K562 (cell line): ENCODE data around the gene STIM1. TPM values are rescaled to one million over a fixed set of nuclear protein-coding genes. Genes with fewer than 3 reads are reported as not detected.

ENCODE experiments used
- ARHGAP35 ChIP-seq: fragments of 450-650 bp; IDR thresholded peaks from 2 replicates; pipeline ENCODE4 v1.6.1; 2018; ENCODE audit not compliant: partially characterized antibody
- ATF7 ChIP-seq: fragments of 450-650 bp; IDR thresholded peaks from 2 replicates; pipeline ENCODE4 v1.7.1; 2014; ENCODE audit warnings: mild to moderate bottlenecking, moderate library complexity
- CBX1 ChIP-seq: sonication (generic); IDR thresholded peaks from 2 replicates; pipeline ENCODE4 v1.6.1; 2016; ENCODE audit warnings: antibody characterized with exemption, low read depth, mild to moderate bottlenecking
- CHCHD3 ChIP-seq: fragments of 250-450 bp; sonication (Bioruptor Pico); IDR thresholded peaks from 2 replicates; pipeline ENCODE4 v2.1.2; 2022; ENCODE audit warnings: mild to moderate bottlenecking
- CHD2 ChIP-seq: IDR thresholded peaks from 2 replicates; pipeline ENCODE4 v1.6.1; 2011; ENCODE audit warnings: low read depth, low read length
- HMGN3 ChIP-seq: IDR thresholded peaks from 2 replicates; pipeline ENCODE4 v1.6.1; 2011; ENCODE audit warnings: borderline replicate concordance, low read depth, mild to moderate bottlenecking, mixed read lengths, low read length; ENCODE audit not compliant: insufficient read length; ENCODE audit errors: extremely low read depth
- JUN ChIP-seq, 2 experiments: sonication (generic) in 1 of 2; formaldehyde crosslinking in 1 of 2; IDR thresholded peaks; 2 replicates each; pipeline versions ENCODE4 v1.6.1 to v1.8.0; 2012 to 2022; ENCODE audit warnings: borderline replicate concordance in 2 of 2, mild to moderate bottlenecking in 2 of 2, improper control_type of control experiment in 1 of 2, low read depth in 1 of 2, low read length in 1 of 2, missing genetic modification reagents in 1 of 2
- MYC ChIP-seq, 2 experiments: fragments of 250-450 bp in 1 of 2; sonication (Bioruptor Pico) in 1 of 2; IDR thresholded peaks; 2 replicates each; pipeline versions ENCODE4 v1.5.1 to v1.6.1; 2012 to 2021; ENCODE audit warnings: low read depth in 2 of 2, borderline replicate concordance in 1 of 2, improper control_type of control experiment in 1 of 2, low read length in 1 of 2, mild to moderate bottlenecking in 1 of 2, moderate library complexity in 1 of 2
- PHF8 ChIP-seq: fragments of 200-600 bp; sonication (generic); IDR thresholded peaks from 2 replicates; pipeline ENCODE4 v1.6.1; 2012; ENCODE audit warnings: mixed run types, mild to moderate bottlenecking, inconsistent platforms, low read length, moderate library complexity, borderline replicate concordance
- RB1 ChIP-seq: fragments of 450-650 bp; IDR thresholded peaks from 2 replicates; pipeline ENCODE4 v1.6.1; 2017; ENCODE audit warnings: low read depth, mild to moderate bottlenecking
- RBM25 ChIP-seq: fragments of 200-400 bp; formaldehyde crosslinking; IDR thresholded peaks from 2 replicates; pipeline ENCODE4 v1.6.1; 2018; ENCODE audit warnings: low read length, low read depth, moderate library complexity; ENCODE audit not compliant: severe bottlenecking
- SUPT5H ChIP-seq: fragments of 450-650 bp; IDR thresholded peaks from 2 replicates; pipeline ENCODE4 v1.6.1; 2016
- U2AF1 ChIP-seq: fragments of 200-400 bp; formaldehyde crosslinking; optimal IDR thresholded peaks from 2 replicates; pipeline ENCODE3; 2017; ENCODE audit warnings: mild to moderate bottlenecking, low read depth, low read length, moderate library complexity
- ZBTB2 ChIP-seq: fragments of 450-650 bp; IDR thresholded peaks from 2 replicates; pipeline ENCODE4 v1.6.1; 2016; ENCODE audit warnings: antibody characterized with exemption
- ZBTB7A ChIP-seq: IDR thresholded peaks from 2 replicates; pipeline ENCODE4 v1.6.1; 2011; ENCODE audit warnings: low read depth, mild to moderate bottlenecking, low read length, moderate library complexity, borderline replicate concordance; ENCODE audit not compliant: control insufficient read depth
- ZNF232 ChIP-seq: sonication (generic); formaldehyde crosslinking; IDR thresholded peaks from 2 replicates; pipeline ENCODE4 v1.8.0; 2022; ENCODE audit warnings: mild to moderate bottlenecking, missing genetic modification reagents
- polyA plus RNA-seq, 8 experiments: library from polyadenylated mRNA; depleted of rRNA in 4 of 8; stranded (reverse) in 5 of 8; unstranded in 3 of 8; fragments of >200 nt; fragmentation: Nextera tagmentation in 2 of 8; fragmentation: Illumina TruSeq in 1 of 8; extraction: Ambion mirVana in 2 of 8; extraction: Trizol in 1 of 8; gene quantifications; 2 replicates each; pipeline versions ENCODE4 v1.2.1 to v1.2.3, GENCODE V29; 2011 to 2014; ENCODE audit warnings: inconsistent platforms in 1 of 8, missing spikeins in 1 of 8
- total RNA-seq, 7 experiments: library from RNA; depleted of rRNA in 6 of 7; stranded (reverse); fragments of >200 nt in 6 of 7; fragmentation: Illumina TruSeq in 2 of 7; extraction: Trizol in 2 of 7; gene quantifications; 2 replicates each; pipeline versions ENCODE4 v1.2.1 to v1.2.3, GENCODE V29; 2011 to 2021; ENCODE audit warnings: low replicate concordance in 1 of 7
- TF ChIP-seq, protein P1 (sequence below): fragments of 250-450 bp; sonication (Bioruptor Pico); IDR thresholded peaks from 2 replicates; pipeline ENCODE4 v1.5.0; 2021; ENCODE audit warnings: mild to moderate bottlenecking, moderate library complexity
- TF ChIP-seq, protein P2 (sequence below): fragments of 450-650 bp; formaldehyde crosslinking; IDR thresholded peaks from 2 replicates; pipeline ENCODE4 v1.4.0; 2022; ENCODE audit warnings: missing genetic modification characterization

The STIM1 gene
- total and polyA plus RNA-seq, 9 of the 15 experiments (the other 6 are each of a cell fraction or from before 2014, with no cell fraction given) = 7.7 to 50.5 (median 22.5) TPM

DNA sequence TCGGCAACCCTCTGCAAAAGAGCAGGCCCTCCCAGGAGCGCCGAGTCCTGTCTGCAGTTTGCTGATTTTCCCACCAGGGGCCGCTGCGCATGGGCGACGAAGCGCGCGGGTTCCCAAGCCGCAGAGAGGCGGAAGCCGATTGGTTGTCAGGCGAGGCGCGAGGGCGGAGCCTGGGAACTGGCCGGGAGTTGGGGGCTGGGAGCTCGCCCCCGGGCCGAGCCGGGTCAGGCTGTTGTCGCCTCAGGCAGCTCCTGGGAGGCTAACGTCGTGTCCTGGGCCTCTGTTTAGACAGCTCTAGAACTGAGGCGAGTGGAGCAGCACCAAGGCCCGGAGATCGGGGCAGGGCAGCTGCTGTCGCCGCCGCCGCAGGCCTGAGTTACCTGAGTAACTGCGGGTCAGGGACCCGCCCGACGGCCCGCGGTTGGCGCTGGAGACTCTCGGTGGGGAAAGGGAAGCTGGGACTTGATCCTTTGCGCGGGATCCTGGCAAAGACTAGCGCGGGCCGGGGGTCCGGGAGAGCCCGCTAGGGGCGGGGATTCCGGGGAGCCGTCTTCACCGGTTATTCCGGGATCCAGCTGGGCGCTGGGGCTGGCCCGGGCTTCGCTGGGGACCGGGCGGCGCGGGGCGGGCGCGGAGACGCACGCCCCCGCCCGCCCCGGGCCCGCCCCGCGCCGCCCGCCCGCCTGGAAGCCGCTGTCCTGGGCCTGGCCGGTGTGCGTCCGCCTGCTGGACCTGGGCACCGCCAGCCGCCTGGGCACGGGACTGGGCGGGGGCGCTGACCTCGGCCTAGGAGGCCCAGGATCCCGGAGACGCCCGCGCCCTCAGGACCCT is at the start of gene STIM1 (continued):
- TF ChIP-seq ZBTB2 (peak; percentile 20; the same call in 1 of the 2 replicates), ZNF232 (CRISPR knock-in tag) (0 out of 2 replicates have a peak, but pooled peaks have one; percentile 19), ZBTB7A (peak; percentile 89), ARHGAP35 (no peak), HMGN3 (peak; percentile 81), U2AF1 (peak; percentile 53), RBM25 (peak; percentile 35), MYC (IDR thresholded peaks at IDR 0.05; ENCODE audit: low read depth, low read length) (peak; percentile 63), MYC (CRISPR knock-in tag; IDR thresholded peaks at IDR 0.05; ENCODE audit: borderline replicate concordance, low read depth) (peak; percentile 8; the same call in 1 of the 2 replicates), CHCHD3 (CRISPR knock-in tag) (no peak), CBX1 (peak; percentile 60; the same call in 1 of the 2 replicates), RB1 (peak; percentile 97), SUPT5H (peak; percentile 70), ATF7 (peak; percentile 60; the same call in 1 of the 2 replicates), JUN (IDR thresholded peaks at IDR 0.05; ENCODE audit: borderline replicate concordance, low read depth, low read length) (0 out of 2 replicates have a peak, but pooled peaks have one; percentile 9), JUN (CRISPR knock-in tag; IDR thresholded peaks at IDR 0.05; ENCODE audit: borderline replicate concordance) (no peak), CHD2 (peak; percentile 31; the same call in 1 of the 2 replicates), PHF8 (peak; percentile 72; the same call in 1 of the 2 replicates)
- TF ChIP-seq, protein P1, sequence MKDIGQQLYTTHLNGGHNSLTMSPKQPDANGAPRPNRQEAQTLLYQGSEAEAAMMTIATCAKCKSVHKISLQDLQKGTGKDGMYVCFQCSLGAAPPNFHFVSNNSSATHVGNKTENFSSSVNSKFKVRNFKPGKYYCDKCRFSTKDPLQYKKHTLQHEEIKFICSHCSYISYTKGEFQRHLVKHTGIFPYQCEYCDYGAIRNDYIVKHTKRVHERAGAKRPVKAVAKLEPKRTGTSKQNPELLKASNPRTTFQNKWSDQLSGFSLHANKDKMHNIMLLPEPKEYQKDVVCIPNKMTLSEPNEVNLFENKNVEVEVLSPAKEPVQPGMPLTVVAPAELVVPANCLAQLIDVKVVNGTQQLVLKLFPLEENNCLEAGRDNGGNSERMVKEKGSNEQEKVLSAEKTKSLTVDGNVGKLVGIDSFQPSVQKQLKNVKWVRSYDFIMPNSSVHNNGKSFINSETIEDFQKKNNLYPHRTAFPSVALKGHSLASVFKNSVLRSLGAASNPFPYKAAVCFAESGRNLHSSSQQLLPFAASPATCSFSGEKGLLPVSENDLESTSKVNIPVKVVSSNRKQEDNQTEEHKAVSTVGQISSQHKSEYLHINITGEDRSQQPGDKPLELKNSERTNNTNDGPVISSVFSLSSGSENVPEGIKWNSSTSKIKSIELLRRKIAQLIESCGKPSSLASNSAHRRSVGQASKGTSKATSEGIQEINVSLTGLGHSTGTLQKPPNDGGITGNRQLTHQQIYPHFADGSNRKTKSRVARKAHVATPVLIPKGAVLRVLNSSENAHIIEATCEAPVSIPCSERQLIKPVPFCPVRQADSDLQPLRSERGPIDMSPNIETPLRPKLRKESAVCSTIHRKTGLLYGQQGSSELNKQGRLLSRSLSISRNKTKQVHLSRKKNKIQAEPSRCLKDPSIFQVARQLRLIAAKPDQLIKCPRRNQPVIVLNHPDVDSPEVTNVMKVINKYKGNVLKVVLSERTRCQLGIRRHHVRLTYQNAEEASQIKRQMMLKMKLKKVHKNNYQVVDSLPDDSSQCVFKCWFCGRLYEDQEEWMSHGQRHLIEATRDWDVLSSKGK (CRISPR knock-in tag) = no peak
- TF ChIP-seq, protein P2, sequence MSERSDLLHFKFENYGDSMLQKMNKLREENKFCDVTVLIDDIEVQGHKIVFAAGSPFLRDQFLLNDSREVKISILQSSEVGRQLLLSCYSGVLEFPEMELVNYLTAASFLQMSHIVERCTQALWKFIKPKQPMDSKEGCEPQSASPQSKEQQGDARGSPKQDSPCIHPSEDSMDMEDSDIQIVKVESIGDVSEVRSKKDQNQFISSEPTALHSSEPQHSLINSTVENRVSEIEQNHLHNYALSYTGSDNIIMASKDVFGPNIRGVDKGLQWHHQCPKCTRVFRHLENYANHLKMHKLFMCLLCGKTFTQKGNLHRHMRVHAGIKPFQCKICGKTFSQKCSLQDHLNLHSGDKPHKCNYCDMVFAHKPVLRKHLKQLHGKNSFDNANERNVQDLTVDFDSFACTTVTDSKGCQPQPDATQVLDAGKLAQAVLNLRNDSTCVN (CRISPR knock-in tag) = no peak
